HL-60 (cell line): ENCODE measurements around the gene PGLYRP4.

Experiments
- DNase-seq, 2 experiments: peaks; one replicate each; pipeline ENCODE4 v3.0.0-alpha.2; 2010 to 2020; ENCODE audit warnings: low read depth in 1 of 2, low spot score in 1 of 2
- H3K27ac ChIP-seq: fragments of 250-450 bp; sonication (Bioruptor Pico); replicated peaks from 2 replicates; pipeline ENCODE4 v1.5.1; 2020; ENCODE audit warnings: mild to moderate bottlenecking, moderate library complexity
- H3K27me3 ChIP-seq: fragments of 250-450 bp; sonication (Bioruptor Pico); 2 replicates; pipeline ENCODE4 v1.5.1; 2021; ENCODE audit warnings: mild to moderate bottlenecking, moderate library complexity; ENCODE audit not compliant: insufficient read depth, poor library complexity, severe bottlenecking
- H3K4me3 ChIP-seq: replicated peaks from 2 replicates; pipeline ENCODE4 v1.5.1; 2011; ENCODE audit warnings: mild to moderate bottlenecking, control low read depth, low read length; ENCODE audit not compliant: insufficient read depth
- CTCF ChIP-seq: IDR thresholded peaks from one replicate; pipeline ENCODE4 v1.5.1; 2011; ENCODE audit warnings: low read length, control low read depth, inconsistent platforms; ENCODE audit not compliant: insufficient read depth
- GABPA ChIP-seq: IDR thresholded peaks from 2 replicates; pipeline ENCODE4 v1.6.1; 2012; ENCODE audit warnings: low read depth
- POLR2AphosphoS5 ChIP-seq: IDR thresholded peaks from 2 replicates; pipeline ENCODE4 v1.6.1; 2012; ENCODE audit warnings: low read depth
- REST ChIP-seq: IDR thresholded peaks from 2 replicates; pipeline ENCODE4 v1.6.1; 2012; ENCODE audit warnings: low read depth; ENCODE audit not compliant: insufficient replicate concordance
- SPI1 ChIP-seq: IDR thresholded peaks from 2 replicates; pipeline ENCODE4 v1.6.1; 2012; ENCODE audit warnings: low read depth, mild to moderate bottlenecking, borderline replicate concordance

PGLYRP4 gene

GRCh38 chr1:153370146-153370545 lies 21.5 kb upstream of the PGLYRP4 start:
- no peak for TF ChIP-seq POLR2AphosphoS5
- no peak for TF ChIP-seq REST
- no peak for TF ChIP-seq CTCF
- TF ChIP-seq GABPA, result no peak
- peaks cover 4% of the 10 kb centered on the region for H3K27me3 ChIP-seq
- H3K27ac ChIP-seq, result no peak overlapping the region
- DNase-seq, result no peak
- H3K4me3 ChIP-seq, result no peak overlapping the region

- no peak for TF ChIP-seq REST
- no peak for TF ChIP-seq GABPA
- TF ChIP-seq SPI1, result no peak
- no peak for TF ChIP-seq POLR2AphosphoS5
- TF ChIP-seq CTCF, result no peak
- no peak overlapping the region for H3K27ac ChIP-seq
- peaks cover 4% of the 10 kb centered on the region for H3K27me3 ChIP-seq
- DNase-seq, result peak in 1 of 2 experiments; percentile 55
- no peak overlapping the region for H3K4me3 ChIP-seq
Observed at GRCh38 chr1:153368495-153368894, 19.9 kb upstream of the PGLYRP4 start.

- H3K27me3 ChIP-seq, result no peaks in the 10 kb centered on the region
- H3K27ac ChIP-seq, result peak overlapping the region; percentile 73; the same call in 1 of the 2 replicates
- no peak overlapping the region for H3K4me3 ChIP-seq
- DNase-seq, result no peak
- TF ChIP-seq REST (no peak), CTCF (no peak), GABPA (no peak), POLR2AphosphoS5 (no peak), SPI1 (no peak)
Observed at GRCh38 chr1:153367090-153367489, 18.4 kb upstream of the PGLYRP4 start.
